Activated CD8-positive, alpha-beta T cell treated with anti-CD3 and anti-CD28 coated beads for 36 hours (primary cell): ENCODE measurements around the gene APBB1IP. TPM values are rescaled to one million over a fixed set of nuclear protein-coding genes. Genes with fewer than 3 reads are reported as not detected.

Experiments used
- ATAC-seq: fragments of 200-7000 bp; cut with Tn5 transposase; one replicate; pipeline ENCODE4 v1.10.0; 2021; ENCODE audit warnings: mild to moderate bottlenecking, moderate library complexity
- CTCF ChIA-PET: fragments of 350-600 bp; sonication (Branson Sonifier 250); formaldehyde crosslinking; loops from one replicate; lab custom pipeline; 2021; ENCODE audit warnings: antibody characterized with exemption; lab: Charles Lee
- POLR2A ChIA-PET: fragments of 350-600 bp; sonication (Branson Sonifier 250); formaldehyde crosslinking; loops from one replicate; lab custom pipeline; 2021; ENCODE audit warnings: antibody characterized with exemption; lab: Charles Lee
- DNase-seq: peaks from one replicate; pipeline ENCODE4 v3.0.0-alpha.2; 2020
- H3K27ac Mint-ChIP-seq: one replicate; pipeline ENCODE4 v1.8.0; 2021; ENCODE audit warnings: mild to moderate bottlenecking, mixed read lengths
- H3K27me3 Mint-ChIP-seq: one replicate; pipeline ENCODE4 v1.8.0; 2021; ENCODE audit warnings: mixed read lengths
- H3K36me3 Mint-ChIP-seq: one replicate; pipeline ENCODE4 v1.8.0; 2021; ENCODE audit warnings: low read depth, mixed read lengths
- H3K4me1 Mint-ChIP-seq: one replicate; pipeline ENCODE4 v1.8.0; 2021; ENCODE audit warnings: low read depth, mixed read lengths
- H3K4me3 Mint-ChIP-seq: one replicate; pipeline ENCODE4 v1.8.0; 2021; ENCODE audit warnings: mild to moderate bottlenecking, moderate library complexity, mixed read lengths
- H3K9me3 Mint-ChIP-seq: one replicate; pipeline ENCODE4 v1.8.0; 2021; ENCODE audit warnings: mixed read lengths
- CTCF ChIP-seq: fragments of 200-600 bp; IDR thresholded peaks from one replicate; pipeline ENCODE4 v1.8.0; 2022; ENCODE audit warnings: antibody characterized with exemption, mild to moderate bottlenecking
- intact Hi-C: fragments of 100-400 bp; cut with micrococcal nuclease; formaldehyde crosslinking; loops from one replicate; pipeline ENCODE4 v1.10.0; 2022
- total RNA-seq, 2 experiments: library from RNA; stranded (reverse); gene quantifications; one replicate each; pipeline ENCODE4 v1.2.3, GENCODE V29; 2021

APBB1IP gene
- total RNA-seq, 2 experiments from 2014 or later: 61.9 to 64.8 TPM

GRCh38 chr10:26477501-26477900 is 39.4 kb downstream of the APBB1IP start:
- Mint-ChIP-seq H3K4me3 (no peak overlapping the region), H3K9me3 (peaks cover 3% of the 10 kb centered on the region), H3K27me3 (no peaks in the 10 kb centered on the region), H3K27ac (peak overlapping the region; percentile 89), H3K4me1 (peaks cover 78% of the 10 kb centered on the region), H3K36me3 (peaks cover 49% of the 10 kb centered on the region)
- DNase-seq (no peak), ATAC-seq (no peak)
- ChIA-PET POLR2A (interaction anchor here (1.0 kb wide), 1 partner anchor 37 kb away, joined by 3 read pairs; no protein-coding TSS in a partner anchor), CTCF (interaction anchor here (2.6 kb wide), 1 partner anchor 9 kb away, joined by 8 read pairs; no protein-coding TSS in a partner anchor)
- no peak for TF ChIP-seq CTCF
- intact Hi-C loops: no loop called here

GRCh38 chr10:26478061-26478460 is 39.9 kb downstream of the APBB1IP start:
- Mint-ChIP-seq H3K4me3 (peak overlapping the region; percentile 42), H3K4me1 (peaks cover 76% of the 10 kb centered on the region)

GRCh38 chr10:26479766-26480492 is 41.8 kb downstream of the APBB1IP start:
- no peaks in the 10 kb centered on the region for H3K9me3 Mint-ChIP-seq
- intact Hi-C loops: no loop called here
- peaks cover 37% of the 10 kb centered on the region for H3K36me3 Mint-ChIP-seq
- ChIA-PET CTCF (interaction anchor here (2.2 to 2.3 kb wide), 2 partner anchors 9 to 34 kb away, joined by 10 read pairs; no protein-coding TSS in a partner anchor), POLR2A (interaction anchor here (1.2 to 2.3 kb wide), 3 partner anchors 8 to 49 kb away, joined by 3 to 12 read pairs (median 9); partner anchors contain the start of gene APBB1IP)
- TF ChIP-seq CTCF: no peak
- peak overlapping the region; percentile 26 for H3K4me3 Mint-ChIP-seq
- ATAC-seq (peak; percentile 61), DNase-seq (peak; percentile 55)
- H3K27ac Mint-ChIP-seq: peak overlapping the region; percentile 96
- no peaks in the 10 kb centered on the region for H3K27me3 Mint-ChIP-seq
- peaks cover 72% of the 10 kb centered on the region for H3K4me1 Mint-ChIP-seq

More at GRCh38 chr10:26478061-26478460, 39.9 kb downstream of the APBB1IP start:
- Mint-ChIP-seq H3K9me3 (peaks cover 3% of the 10 kb centered on the region), H3K36me3 (peaks cover 46% of the 10 kb centered on the region), H3K27ac (peak overlapping the region; percentile 89), H3K27me3 (no peaks in the 10 kb centered on the region)
- ChIA-PET POLR2A (interaction anchor here (0.8 to 1.0 kb wide), 2 partner anchors 10 to 37 kb away, joined by 3 to 5 read pairs; no protein-coding TSS in a partner anchor), CTCF (interaction anchor here (2.6 kb wide), 1 partner anchor 10 kb away, joined by 8 read pairs; no protein-coding TSS in a partner anchor)
- no peak for TF ChIP-seq CTCF
- ATAC-seq (no peak), DNase-seq (peak; percentile 30)
- intact Hi-C loops: no loop called here

- no peak for TF ChIP-seq CTCF
- DNase-seq: no peak
- Mint-ChIP-seq H3K36me3 (peaks cover 29% of the 10 kb centered on the region), H3K9me3 (no peaks in the 10 kb centered on the region), H3K4me3 (no peak overlapping the region), H3K4me1 (peaks cover 73% of the 10 kb centered on the region), H3K27ac (peak overlapping the region; percentile 96), H3K27me3 (no peaks in the 10 kb centered on the region)
- ATAC-seq: no peak
- CTCF ChIA-PET: interaction anchor here (2.2 to 2.3 kb wide), 2 partner anchors 10 to 35 kb away, joined by 10 read pairs; no protein-coding TSS in a partner anchor
- POLR2A ChIA-PET: interaction anchor here (2.3 kb wide), 1 partner anchor 10 kb away, joined by 12 read pairs; no protein-coding TSS in a partner anchor
- intact Hi-C loops: no loop called here
Observed at GRCh38 chr10:26481315-26481692, 43.2 kb downstream of the APBB1IP start.
